Karpas-422 (cell line): ENCODE measurements around the gene SUGP2. TPM values are rescaled to one million over a fixed set of nuclear protein-coding genes. Genes with fewer than 3 reads are reported as not detected.

Experiments used
- DNase-seq: peaks from one replicate; pipeline ENCODE4 v3.0.0-alpha.2; 2015
- H2AFZ ChIP-seq: fragments of 200-600 bp; sonication (generic); 2 replicates; pipeline ENCODE4 v1.6.1; 2014; ENCODE audit warnings: antibody characterized with exemption, low read length, mixed read lengths
- H3K27ac ChIP-seq: fragments of 200-600 bp; sonication (generic); 2 replicates; pipeline ENCODE4 v1.5.1; 2014; ENCODE audit warnings: mild to moderate bottlenecking, low read length, moderate library complexity
- H3K27me3 ChIP-seq: fragments of 200-600 bp; sonication (generic); 2 replicates; pipeline ENCODE4 v1.6.1; 2014; ENCODE audit warnings: low read length, mixed read lengths
- H3K36me3 ChIP-seq: fragments of 200-600 bp; sonication (generic); 2 replicates; pipeline ENCODE4 v1.6.1; 2014; ENCODE audit warnings: low read length, mixed read lengths; ENCODE audit not compliant: insufficient read depth
- H3K4me1 ChIP-seq: fragments of 200-600 bp; sonication (generic); 2 replicates; pipeline ENCODE4 v1.6.1; 2014; ENCODE audit warnings: mild to moderate bottlenecking, low read length, mixed read lengths
- H3K4me2 ChIP-seq: fragments of 200-600 bp; sonication (generic); 2 replicates; pipeline ENCODE4 v1.6.1; 2014; ENCODE audit warnings: low read length, low read depth, mild to moderate bottlenecking; ENCODE audit not compliant: poor library complexity, severe bottlenecking
- H3K4me3 ChIP-seq: fragments of 200-600 bp; sonication (generic); 2 replicates; pipeline ENCODE4 v1.5.1; 2014; ENCODE audit warnings: mild to moderate bottlenecking, antibody characterized with exemption, low read length, mixed read lengths
- H3K79me2 ChIP-seq: fragments of 200-600 bp; sonication (generic); 2 replicates; pipeline ENCODE4 v1.6.1; 2014; ENCODE audit warnings: mild to moderate bottlenecking, low read length, mixed read lengths
- H3K9ac ChIP-seq: fragments of 200-600 bp; sonication (generic); 2 replicates; pipeline ENCODE4 v1.6.0; 2014; ENCODE audit warnings: low read length
- H3K9me2 ChIP-seq: fragments of 200-600 bp; sonication (generic), shearing (Covaris generic); replicated peaks from 2 replicates; pipeline ENCODE4 v1.6.0; 2014; ENCODE audit warnings: mild to moderate bottlenecking, low read length, moderate library complexity; ENCODE audit not compliant: insufficient read depth
- H3K9me3 ChIP-seq: fragments of 300-700, 200-600 bp; sonication (generic); 2 replicates; pipeline ENCODE4 v1.6.1; 2014; ENCODE audit warnings: low read length, mixed read lengths
- H4K20me1 ChIP-seq: fragments of 200-600 bp; sonication (generic); 2 replicates; pipeline ENCODE4 v1.6.1; 2014; ENCODE audit warnings: mild to moderate bottlenecking, antibody characterized with exemption, low read length, low read depth; ENCODE audit not compliant: insufficient read depth
- total RNA-seq: library from RNA; depleted of rRNA; stranded (reverse); fragments of >200 nt; shearing (Covaris generic); gene quantifications from 2 replicates; pipeline ENCODE4 v1.2.3, GENCODE V29; 2014; ENCODE audit warnings: low replicate concordance; rRNA removed

The SUGP2 gene
- total RNA-seq, 1 experiment from 2014 or later = 74.1 TPM

DNA sequence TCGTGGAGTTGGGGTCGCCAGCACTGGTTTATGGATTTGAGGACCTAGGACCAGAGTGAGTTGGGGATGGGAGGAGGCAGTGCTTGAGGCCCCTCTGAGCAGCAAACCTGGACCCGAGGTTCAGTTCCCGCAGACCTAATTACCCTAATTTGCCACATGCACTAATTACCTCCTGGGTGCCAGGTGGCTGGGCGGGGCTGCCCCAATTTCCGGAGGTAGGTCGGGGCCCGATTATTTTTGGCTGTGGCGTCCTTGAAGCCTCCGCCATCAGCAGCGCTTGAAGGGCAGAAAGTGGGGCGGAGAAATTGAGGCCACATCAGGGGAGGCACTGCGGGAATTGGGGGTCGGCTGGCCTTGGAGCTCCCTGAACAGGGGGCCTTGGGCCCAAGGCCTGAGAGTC is 86.4 kb downstream of the SUGP2 start:
- Histone ChIP-seq H3K9me2 (no peaks in the 10 kb centered on the region), H4K20me1 (no peaks in the 10 kb centered on the region), H3K79me2 (no peaks in the 10 kb centered on the region), H3K9me3 (no peaks in the 10 kb centered on the region), H3K9ac (no peak overlapping the region), H3K27ac (no peak overlapping the region), H3K36me3 (no peaks in the 10 kb centered on the region), H3K4me3 (no peak overlapping the region), H3K27me3 (no peaks in the 10 kb centered on the region), H3K4me1 (peaks cover 8% of the 10 kb centered on the region), H3K4me2 (peak overlapping the region; percentile 17), H2AFZ (no peak overlapping the region)
- peak; percentile 71 for DNase-seq

DNA sequence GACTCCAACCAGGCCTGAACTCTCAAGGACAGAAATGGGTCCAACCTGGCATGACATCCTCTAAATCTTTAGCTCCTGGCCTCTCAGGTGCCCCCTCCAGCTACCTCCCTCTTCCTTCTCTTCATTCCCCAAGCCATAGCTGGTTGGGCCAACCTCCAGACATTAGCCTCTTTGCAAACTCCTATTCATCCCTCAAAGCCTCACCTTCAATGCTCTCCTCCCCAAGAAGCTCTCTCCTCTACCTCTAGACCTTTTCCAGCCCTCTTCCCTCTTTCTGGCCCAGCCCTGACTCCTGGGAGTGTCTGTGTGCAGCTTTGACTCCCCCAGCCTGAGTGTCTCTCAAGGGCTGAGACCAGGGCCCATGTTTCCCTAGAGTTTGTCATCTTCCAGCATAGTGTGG is 87.0 kb downstream of the SUGP2 start:
- Histone ChIP-seq H3K4me3 (no peak overlapping the region), H3K79me2 (no peaks in the 10 kb centered on the region), H3K9me2 (no peaks in the 10 kb centered on the region), H2AFZ (no peak overlapping the region), H3K36me3 (no peaks in the 10 kb centered on the region), H4K20me1 (no peaks in the 10 kb centered on the region), H3K4me2 (no peak overlapping the region), H3K9me3 (no peaks in the 10 kb centered on the region), H3K4me1 (peaks cover 8% of the 10 kb centered on the region), H3K27ac (no peak overlapping the region), H3K9ac (no peak overlapping the region), H3K27me3 (no peaks in the 10 kb centered on the region)
- no peak for DNase-seq

DNA sequence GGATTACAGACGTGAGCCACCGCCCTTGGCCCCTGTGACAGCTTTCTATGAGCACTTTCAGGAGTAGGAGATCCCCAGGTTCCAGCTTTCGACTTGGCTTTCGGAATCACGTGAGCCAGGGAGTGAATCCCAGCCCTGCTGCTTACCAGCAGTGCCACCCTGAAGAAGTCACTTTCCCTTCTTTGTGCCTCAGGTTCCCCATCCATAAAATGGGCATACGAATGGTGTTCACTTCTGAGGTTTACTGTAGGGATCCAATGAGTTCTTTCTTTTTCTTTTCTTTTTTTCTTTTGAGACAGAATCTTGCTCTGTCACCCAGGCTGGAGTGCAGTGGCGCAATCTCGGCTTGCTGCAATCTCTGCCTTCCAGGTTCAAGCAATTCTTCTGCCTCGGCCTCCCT is 88.0 kb downstream of the SUGP2 start:
- no peak overlapping the region for H2AFZ ChIP-seq
- no peaks in the 10 kb centered on the region for H3K9me2 ChIP-seq
- H3K4me2 ChIP-seq = no peak overlapping the region
- no peak for DNase-seq
- peaks cover 14% of the 10 kb centered on the region for H3K4me1 ChIP-seq
- no peaks in the 10 kb centered on the region for H3K36me3 ChIP-seq
- H3K9me3 ChIP-seq = no peaks in the 10 kb centered on the region
- no peak overlapping the region for H3K9ac ChIP-seq
- no peaks in the 10 kb centered on the region for H3K79me2 ChIP-seq
- H3K27me3 ChIP-seq = no peaks in the 10 kb centered on the region
- H3K27ac ChIP-seq = no peak overlapping the region
- no peak overlapping the region for H3K4me3 ChIP-seq
- H4K20me1 ChIP-seq = no peaks in the 10 kb centered on the region

DNA sequence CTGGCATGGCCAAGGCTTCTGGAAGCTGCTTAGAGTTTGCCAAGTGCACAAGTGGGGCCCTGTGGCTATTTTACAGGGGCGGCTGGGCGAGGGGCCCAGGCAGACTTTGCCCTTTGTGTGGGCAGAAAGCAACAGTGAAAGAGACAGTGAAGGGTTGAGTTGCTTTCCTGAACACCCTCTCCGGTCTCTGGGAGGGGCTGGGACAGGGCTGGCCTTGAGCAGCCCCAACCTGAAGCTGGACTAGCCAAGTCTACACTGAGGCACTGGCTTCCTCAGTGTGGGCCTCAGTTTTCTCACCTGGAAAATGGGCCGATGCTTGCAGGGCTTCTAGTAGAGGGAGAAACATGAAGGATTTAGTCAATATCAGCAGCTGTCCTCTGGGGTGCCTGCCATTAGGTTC is 89.9 kb downstream of the SUGP2 start:
- Histone ChIP-seq H3K9ac (no peak overlapping the region), H3K9me2 (no peaks in the 10 kb centered on the region), H3K79me2 (no peaks in the 10 kb centered on the region), H3K4me1 (peaks cover 18% of the 10 kb centered on the region), H3K36me3 (no peaks in the 10 kb centered on the region), H3K4me3 (no peak overlapping the region), H3K4me2 (no peak overlapping the region), H3K9me3 (no peaks in the 10 kb centered on the region), H4K20me1 (no peaks in the 10 kb centered on the region), H2AFZ (no peak overlapping the region), H3K27me3 (no peaks in the 10 kb centered on the region), H3K27ac (no peak overlapping the region)
- no peak for DNase-seq

DNA sequence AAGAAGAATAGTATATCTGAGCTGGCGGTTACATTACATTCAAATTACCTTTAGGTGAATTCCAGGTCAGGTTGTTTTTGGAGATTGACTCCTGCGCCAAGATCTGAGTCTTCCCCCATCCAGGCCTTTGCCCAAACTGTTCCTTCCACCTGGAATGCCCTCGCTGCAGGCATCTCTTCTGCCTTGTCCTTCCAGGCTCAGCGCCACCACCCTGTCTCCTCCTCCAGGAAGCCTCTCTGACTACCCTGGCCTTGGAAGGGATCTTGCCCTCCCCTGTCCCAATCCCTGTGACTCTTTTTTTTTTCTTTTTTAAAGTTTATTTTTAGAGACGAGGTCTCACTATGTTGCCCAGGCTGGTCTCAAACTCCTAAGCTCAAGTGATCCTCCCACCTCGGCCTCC is 90.6 kb downstream of the SUGP2 start:
- no peak overlapping the region for H3K4me3 ChIP-seq
- no peak overlapping the region for H3K27ac ChIP-seq
- no peak overlapping the region for H3K4me2 ChIP-seq
- no peaks in the 10 kb centered on the region for H3K79me2 ChIP-seq
- no peak for DNase-seq
- no peaks in the 10 kb centered on the region for H3K9me2 ChIP-seq
- H3K9ac ChIP-seq = no peak overlapping the region
- no peaks in the 10 kb centered on the region for H4K20me1 ChIP-seq
- no peak overlapping the region for H2AFZ ChIP-seq
- peaks cover 18% of the 10 kb centered on the region for H3K4me1 ChIP-seq
- no peaks in the 10 kb centered on the region for H3K9me3 ChIP-seq
- H3K36me3 ChIP-seq = no peaks in the 10 kb centered on the region
- H3K27me3 ChIP-seq = no peaks in the 10 kb centered on the region

DNA sequence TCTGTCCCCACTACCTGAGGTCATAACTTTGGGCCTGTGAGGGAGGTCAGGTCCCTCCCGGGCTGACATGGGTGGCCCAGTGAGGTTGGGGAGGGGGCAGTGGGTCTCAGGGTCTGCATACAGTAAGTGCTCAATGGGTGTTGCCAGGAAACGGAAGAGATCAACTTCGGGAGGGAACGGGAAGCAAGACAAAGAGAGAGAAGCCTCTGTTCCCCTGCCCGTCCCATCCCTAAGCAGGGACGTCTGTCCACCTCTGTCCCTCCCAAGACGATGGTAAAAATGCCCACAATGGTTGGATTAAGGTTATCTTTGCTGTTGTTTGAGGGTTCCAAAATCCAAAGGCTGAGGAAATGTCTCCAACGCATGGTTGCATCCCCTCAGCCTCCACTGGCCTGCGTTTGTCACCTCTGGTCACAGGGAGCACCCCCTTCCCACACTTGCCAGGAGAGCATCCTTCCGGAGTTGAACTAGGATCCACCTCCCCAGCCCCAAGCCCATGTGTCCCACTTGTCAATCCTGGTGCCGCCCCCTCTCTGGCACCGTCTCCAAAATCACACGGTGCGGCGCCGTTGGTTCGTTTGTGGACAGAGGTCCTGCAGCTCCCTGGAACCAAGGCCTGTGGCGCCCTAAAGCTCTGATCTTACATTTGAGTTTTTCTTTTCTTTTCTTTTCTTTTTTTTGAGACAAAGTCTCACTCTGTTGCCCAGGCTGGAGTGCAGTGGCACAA is 91.5 kb downstream of the SUGP2 start:
- H3K79me2 ChIP-seq = no peaks in the 10 kb centered on the region
- peaks cover 14% of the 10 kb centered on the region for H3K4me1 ChIP-seq
- no peak overlapping the region for H3K4me2 ChIP-seq
- no peaks in the 10 kb centered on the region for H3K36me3 ChIP-seq
- no peak overlapping the region for H3K27ac ChIP-seq
- no peaks in the 10 kb centered on the region for H3K9me2 ChIP-seq
- DNase-seq = no peak
- no peaks in the 10 kb centered on the region for H3K27me3 ChIP-seq
- H3K9ac ChIP-seq = no peak overlapping the region
- H3K9me3 ChIP-seq = no peaks in the 10 kb centered on the region
- no peaks in the 10 kb centered on the region for H4K20me1 ChIP-seq
- H2AFZ ChIP-seq = no peak overlapping the region
- no peak overlapping the region for H3K4me3 ChIP-seq

Other genes starting within 250 kb of the SUGP2 start
- not detected in 2 replicates for gene COMP, start 242.2 kb downstream of the SUGP2 start, total RNA-seq
- 30.6 and 85.5 TPM in 2 replicates for gene UPF1, start 201.6 kb downstream of the SUGP2 start, total RNA-seq
- not detected in 2 replicates for gene CERS1, start 137.4 kb downstream of the SUGP2 start, total RNA-seq
- gene COPE, start 114.1 kb downstream of the SUGP2 start, total RNA-seq = 145 and 153 TPM in 2 replicates
- gene DDX49, start 113.8 kb downstream of the SUGP2 start, total RNA-seq = 49.3 and 74.5 TPM in 2 replicates
- gene HOMER3, start 92.3 kb downstream of the SUGP2 start, total RNA-seq = 0.90 TPM in 1 of 2 replicates, not detected in the other
- gene ARMC6, start 86 bp upstream of the SUGP2 start, total RNA-seq = 25.1 and 43.6 TPM in 2 replicates
- 4.5 and 6.2 TPM in 2 replicates for gene SLC25A42, start 30.5 kb upstream of the SUGP2 start, total RNA-seq
- gene TMEM161A, start 105.0 kb upstream of the SUGP2 start, total RNA-seq = 24.9 and 58.5 TPM in 2 replicates
- 395 and 679 TPM in 2 replicates for gene MEF2B, start 136.7 kb upstream of the SUGP2 start, total RNA-seq
- 6.6 and 12.3 TPM in 2 replicates for gene BORCS8, start 158.6 kb upstream of the SUGP2 start, total RNA-seq
- gene RFXANK, start 158.7 kb upstream of the SUGP2 start, total RNA-seq = 170 and 176 TPM in 2 replicates
- 6.9 and 21.4 TPM in 2 replicates for gene NR2C2AP, start 169.9 kb upstream of the SUGP2 start, total RNA-seq
- gene NCAN, start 178.4 kb upstream of the SUGP2 start, total RNA-seq = not detected in 2 replicates
- not detected in 2 replicates for gene TM6SF2, start 239.8 kb upstream of the SUGP2 start, total RNA-seq